GM12891 (cell line): Measurements from ENCODE around the gene AKR7A2.

Source experiments
- DNase-seq: peaks from one replicate; pipeline ENCODE4 v3.0.0; 2011; ENCODE audit warnings: low spot score; ENCODE audit not compliant: insufficient read length
- FAIRE-seq: peaks from 2 replicates; lab custom pipeline; 2011; peaks lifted over from hg19 to GRCh38; lab: Jason Lieb, UNC
- PAX5 ChIP-seq: IDR thresholded peaks from 2 replicates; pipeline ENCODE4 v1.6.1; 2011; ENCODE audit warnings: low read length, moderate library complexity, mild to moderate bottlenecking; ENCODE audit not compliant: insufficient read depth, severe bottlenecking
- POLR2A ChIP-seq: IDR thresholded peaks from 2 replicates; pipeline ENCODE4 v1.6.1; 2011; ENCODE audit warnings: low read depth, low read length, control low read depth
- POLR2AphosphoS5 ChIP-seq: IDR thresholded peaks from 2 replicates; pipeline ENCODE4 v1.6.1; 2011; ENCODE audit warnings: low read depth, low read length, control low read depth
- POU2F2 ChIP-seq: IDR thresholded peaks from 2 replicates; pipeline ENCODE4 v1.6.1; 2011; ENCODE audit warnings: low read depth, mild to moderate bottlenecking, control low read depth, low read length, moderate library complexity
- SPI1 ChIP-seq: IDR thresholded peaks from 2 replicates; pipeline ENCODE4 v1.6.1; 2011; ENCODE audit warnings: low read depth, low read length, control low read depth
- TAF1 ChIP-seq: IDR thresholded peaks from 2 replicates; pipeline ENCODE4 v1.6.1; 2011; ENCODE audit warnings: low read depth, low read length, control low read depth

Gene AKR7A2

GRCh38 chr1:19313961-19314882 lies 2.3 kb upstream of the AKR7A2 start:
- DNase-seq (no peak), FAIRE-seq (peak; percentile 91)
- TF ChIP-seq PAX5 (peak; percentile 19), SPI1 (peak; percentile 87), POLR2A (no peak), POU2F2 (0 out of 2 replicates have a peak, but pooled peaks have one; percentile 60)

GRCh38 chr1:19313636-19313959 lies 1.7 kb upstream of the AKR7A2 start:
- TF ChIP-seq TAF1 (no peak), POLR2A (no peak), POU2F2 (no peak), POLR2AphosphoS5 (no peak), SPI1 (no peak), PAX5 (no peak)
- FAIRE-seq = no peak
- no peak for DNase-seq

DNA sequence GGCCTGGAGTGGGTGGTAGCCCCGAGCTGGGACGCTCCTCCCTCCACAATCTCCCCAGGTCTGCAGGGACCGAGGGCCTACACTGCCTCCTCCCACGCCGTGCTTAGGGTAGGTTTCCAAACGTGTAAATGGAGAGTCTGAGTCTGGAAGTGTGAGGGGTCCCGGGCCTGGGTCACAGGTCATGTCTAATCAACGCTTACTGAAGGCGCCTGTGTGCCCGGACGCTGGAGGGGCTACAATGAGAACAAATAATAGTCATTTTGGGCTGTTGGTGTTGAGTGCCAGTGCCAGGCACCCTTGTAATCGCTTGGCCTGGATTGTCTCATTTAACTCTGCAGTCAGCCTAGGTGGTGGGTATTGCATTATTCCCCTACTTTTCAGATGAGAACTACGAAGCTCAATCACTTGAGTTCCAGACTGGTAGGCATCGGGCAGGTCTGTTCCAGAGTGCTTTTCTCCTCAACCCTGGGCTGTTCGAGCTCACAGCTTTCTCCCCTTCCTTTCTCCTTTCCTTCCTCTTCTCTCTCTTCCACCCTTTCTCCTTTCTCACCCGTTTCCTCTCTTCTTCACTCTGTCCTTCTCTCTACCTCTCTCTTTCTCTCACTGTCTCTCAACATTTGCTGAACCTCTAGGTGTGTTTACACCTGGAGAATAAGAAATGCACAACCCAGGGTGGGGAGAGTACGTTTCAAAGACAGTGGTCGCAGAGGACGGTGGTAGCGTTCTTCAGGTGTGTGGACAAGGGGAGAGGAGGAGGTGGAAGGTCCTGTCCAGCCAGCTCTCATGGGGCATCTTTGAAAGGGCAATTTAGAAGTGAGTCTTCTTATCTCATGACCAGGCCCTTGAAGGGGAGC lies 1.1 kb upstream of the AKR7A2 start:
- DNase-seq = no peak
- peak; percentile 20 for FAIRE-seq
- TF ChIP-seq POLR2A = no peak
- no peak for TF ChIP-seq POU2F2

DNA sequence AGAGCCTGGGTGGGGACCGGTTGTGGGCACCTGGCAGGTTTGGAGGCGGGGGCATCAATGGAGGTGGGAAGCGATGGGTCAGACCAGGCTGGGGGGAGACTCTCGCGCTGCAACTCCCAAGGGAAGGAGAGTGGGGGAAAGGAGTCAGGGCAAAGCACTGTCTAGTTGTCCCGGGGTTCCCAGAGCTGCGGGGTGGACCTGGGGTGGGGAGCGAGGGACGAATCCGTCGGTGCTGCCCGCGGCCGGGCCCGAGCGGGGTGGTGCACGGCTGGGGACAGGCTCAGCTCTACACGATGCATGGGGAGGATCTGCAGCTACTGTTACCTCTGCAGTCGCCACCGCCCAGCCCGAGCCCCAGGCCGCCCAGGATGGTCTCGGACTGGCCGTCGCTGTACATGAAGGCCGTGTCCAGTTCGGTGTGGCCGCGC lies 427 bp downstream of the AKR7A2 start:
- no peak for TF ChIP-seq POLR2AphosphoS5
- no peak for TF ChIP-seq POLR2A
- TF ChIP-seq TAF1 = no peak
- TF ChIP-seq PAX5 = no peak
- TF ChIP-seq POU2F2 = no peak
- TF ChIP-seq SPI1 = no peak
- FAIRE-seq (no peak), DNase-seq (no peak)

- TF ChIP-seq PAX5 = no peak
- no peak for TF ChIP-seq POLR2A
- TF ChIP-seq SPI1 = no peak
- no peak for TF ChIP-seq TAF1
- TF ChIP-seq POU2F2 = no peak
- no peak for TF ChIP-seq POLR2AphosphoS5
- DNase-seq (no peak), FAIRE-seq (peak; percentile 35)
These were observed 1.0 kb downstream of the AKR7A2 start for GRCh38 chr1:19310720-19311502.

DNA sequence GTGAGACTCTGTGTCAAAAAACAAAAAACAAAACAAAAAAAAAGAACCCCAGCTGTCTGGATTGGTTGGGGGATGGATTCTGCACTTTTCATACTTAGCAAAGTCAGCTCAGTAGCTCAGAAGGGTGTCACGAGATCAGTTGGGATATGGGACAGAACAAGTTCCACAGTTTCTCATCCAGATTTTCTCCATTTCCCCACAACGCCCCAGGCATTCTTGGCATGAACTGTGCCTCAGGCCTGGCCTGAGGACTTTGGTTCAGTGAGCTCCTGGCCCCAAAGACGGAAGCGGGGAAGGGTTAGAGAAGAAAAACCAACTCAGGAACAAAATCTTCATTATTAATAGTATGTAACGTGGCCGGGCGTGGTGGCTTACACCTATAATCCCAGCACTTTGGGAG lies 1.9 kb downstream of the AKR7A2 start:
- no peak for TF ChIP-seq PAX5
- no peak for TF ChIP-seq POLR2A
- no peak for TF ChIP-seq SPI1
- TF ChIP-seq POU2F2 = no peak
- TF ChIP-seq TAF1 = no peak
- no peak for TF ChIP-seq POLR2AphosphoS5
- no peak for FAIRE-seq
- no peak for DNase-seq

DNA sequence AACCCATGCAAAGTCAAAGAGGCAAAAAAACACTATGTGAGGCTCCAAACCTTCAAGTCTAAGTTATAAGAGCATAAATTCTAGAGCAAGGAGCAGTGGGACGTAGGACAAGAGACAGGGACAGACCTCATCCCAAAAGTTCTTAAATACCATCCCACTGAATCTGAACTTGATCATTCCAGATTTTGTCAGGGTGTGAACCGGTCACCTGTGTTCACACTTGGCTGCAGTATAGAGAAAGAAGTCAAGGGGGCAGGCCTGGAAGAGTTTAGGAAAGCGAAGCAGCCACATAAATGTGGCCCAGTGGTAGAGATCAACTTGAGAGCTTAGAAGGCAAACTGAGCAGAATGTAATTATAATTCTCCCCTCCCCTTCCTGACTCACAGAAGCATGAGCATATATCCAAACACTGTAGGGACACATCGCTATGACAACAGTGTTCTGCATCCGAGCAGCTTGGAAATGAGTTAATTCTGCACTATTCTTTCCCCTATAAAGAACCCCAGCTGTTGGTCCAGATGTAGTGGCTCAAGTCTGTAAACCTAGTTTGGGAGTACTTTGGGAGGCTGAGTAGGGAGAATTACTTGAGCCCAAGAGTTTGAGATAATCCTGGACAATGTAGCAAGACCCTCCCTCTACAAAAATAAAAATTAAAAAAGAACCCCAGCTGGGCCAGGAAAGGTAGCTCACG lies 2.7 kb downstream of the AKR7A2 start:
- no peak for FAIRE-seq
- DNase-seq = no peak
- TF ChIP-seq SPI1 (no peak), POU2F2 (no peak), POLR2A (no peak), TAF1 (no peak), PAX5 (no peak), POLR2AphosphoS5 (no peak)

DNA sequence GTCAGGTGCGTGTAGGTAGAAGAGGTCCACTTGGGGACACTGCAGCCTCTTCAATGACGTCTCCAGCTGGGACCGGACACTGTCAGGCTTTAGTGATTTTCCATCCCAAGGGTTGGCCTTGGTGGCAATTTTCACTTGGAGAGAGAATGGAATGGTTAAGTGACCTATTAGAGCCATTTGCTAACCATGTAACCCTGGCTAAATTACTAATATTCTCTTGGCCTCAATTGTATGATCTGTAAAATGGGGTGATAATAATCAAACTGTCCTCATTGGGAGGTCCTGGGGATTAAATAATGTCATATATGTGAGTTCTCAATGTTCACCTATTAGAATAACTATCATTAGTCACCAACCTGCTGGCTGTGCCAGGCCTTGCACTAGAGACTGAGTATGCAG lies 3.4 kb downstream of the AKR7A2 start:
- no peak for TF ChIP-seq POLR2AphosphoS5
- TF ChIP-seq POLR2A = no peak
- TF ChIP-seq SPI1 = no peak
- TF ChIP-seq TAF1 = no peak
- TF ChIP-seq POU2F2 = no peak
- no peak for TF ChIP-seq PAX5
- no peak for FAIRE-seq
- DNase-seq = no peak
